ENCODE data around the gene FRS2.

Gene FRS2

DNA sequence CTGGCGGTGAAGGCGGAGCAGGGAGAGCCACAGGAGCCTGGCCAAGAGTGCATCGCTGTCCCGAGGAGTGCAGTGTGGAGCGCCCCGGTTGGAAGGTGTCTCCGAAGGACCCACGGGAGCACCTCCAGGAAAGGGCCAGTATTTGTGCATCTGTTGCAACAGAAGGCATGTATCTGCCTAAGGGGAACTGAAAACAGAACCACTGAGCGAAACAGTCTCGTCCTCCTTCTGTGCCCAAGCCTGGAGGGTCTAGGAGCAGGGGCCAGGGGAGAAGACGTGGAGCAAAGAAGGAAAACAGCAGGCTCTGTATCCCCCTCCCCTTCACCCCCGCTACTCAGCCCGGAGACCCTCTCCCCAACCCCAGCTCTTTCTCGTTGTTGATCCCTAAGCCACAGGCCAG is 145.8 kb downstream of the FRS2 start:
- no peaks in the 10 kb centered on the region for H3K9me3 ChIP-seq (ENCODE audit: control insufficient read depth, low read length)
- H3K36me3 ChIP-seq (ENCODE audit: control insufficient read depth, insufficient read depth, low read length), result no peaks in the 10 kb centered on the region
- WGBS, 2 experiments, result 90 to 91% methylated on average over 11 to 12 of the region's 14 CpGs
- H3K27me3 ChIP-seq (ENCODE audit: control insufficient read depth, insufficient read depth, low read length, poor library complexity, severe bottlenecking), result no peaks in the 10 kb centered on the region
- H3K4me3 ChIP-seq (ENCODE audit: insufficient read depth, low read depth, low read length), result no peak overlapping the region
- no peaks in the 10 kb centered on the region for H3K4me1 ChIP-seq (ENCODE audit: control insufficient read depth, insufficient read depth, low read length)
- H3K27ac ChIP-seq (ENCODE audit: insufficient read depth, low read depth, low read length, poor library complexity, severe bottlenecking), result no peak overlapping the region

DNA sequence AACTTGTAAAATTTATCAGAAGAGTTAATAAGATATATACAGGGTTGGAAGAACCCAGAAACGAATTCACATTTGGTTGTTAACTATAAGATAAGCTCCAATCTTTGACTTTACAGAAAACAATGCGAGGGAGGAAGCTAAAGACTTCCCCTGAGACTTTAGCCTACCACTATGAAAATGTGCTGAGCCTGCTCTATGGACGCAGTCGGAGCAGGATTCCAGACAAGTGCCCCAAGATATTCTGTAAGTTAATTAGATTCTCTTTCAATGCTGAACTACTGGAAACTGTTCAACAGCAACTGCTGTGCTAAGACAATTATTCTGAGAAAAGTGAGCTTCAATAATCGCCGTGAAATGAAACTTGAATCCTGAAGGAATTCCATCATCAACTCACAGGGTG is 148.9 kb downstream of the FRS2 start:
- 83 to 88% methylated on average over 6 of the region's 6 CpGs for WGBS, 2 experiments

DNA sequence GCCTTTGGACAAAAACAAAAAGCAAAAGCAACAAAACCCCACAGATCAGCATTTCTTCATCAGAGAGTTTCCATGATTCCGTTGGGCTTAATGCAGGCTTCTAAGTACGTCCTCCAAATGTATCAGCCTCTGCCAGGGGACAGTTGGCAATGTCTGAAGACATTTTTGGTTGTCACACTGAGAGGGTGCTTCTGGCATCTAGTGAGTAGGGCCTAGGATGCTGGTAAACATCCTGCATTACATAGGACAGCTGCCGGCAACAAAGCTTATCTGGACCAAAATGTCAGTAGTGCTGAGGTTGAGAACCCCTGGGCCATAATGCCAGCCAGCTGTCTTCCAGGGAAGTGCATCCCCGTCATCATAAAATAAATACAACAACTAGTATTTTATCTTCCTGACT is 149.9 kb downstream of the FRS2 start:
- H3K27ac ChIP-seq (ENCODE audit: insufficient read depth, low read depth, low read length, poor library complexity, severe bottlenecking), result no peak overlapping the region
- H3K9me3 ChIP-seq (ENCODE audit: control insufficient read depth, low read length), result no peaks in the 10 kb centered on the region
- no peaks in the 10 kb centered on the region for H3K36me3 ChIP-seq (ENCODE audit: control insufficient read depth, insufficient read depth, low read length)
- H3K4me3 ChIP-seq (ENCODE audit: insufficient read depth, low read depth, low read length), result no peak overlapping the region
- no peaks in the 10 kb centered on the region for H3K4me1 ChIP-seq (ENCODE audit: control insufficient read depth, insufficient read depth, low read length)
- 89 to 96% methylated on average over 3 to 4 of the region's 4 CpGs for WGBS, 2 experiments
- no peaks in the 10 kb centered on the region for H3K27me3 ChIP-seq (ENCODE audit: control insufficient read depth, insufficient read depth, low read length, poor library complexity, severe bottlenecking)

More for the DNA sequence above, 148.9 kb downstream of the FRS2 start:
- no peaks in the 10 kb centered on the region for H3K4me1 ChIP-seq (ENCODE audit: control insufficient read depth, insufficient read depth, low read length)
- no peaks in the 10 kb centered on the region for H3K9me3 ChIP-seq (ENCODE audit: control insufficient read depth, low read length)
- H3K27ac ChIP-seq (ENCODE audit: insufficient read depth, low read depth, low read length, poor library complexity, severe bottlenecking), result no peak overlapping the region
- H3K27me3 ChIP-seq (ENCODE audit: control insufficient read depth, insufficient read depth, low read length, poor library complexity, severe bottlenecking), result no peaks in the 10 kb centered on the region
- no peak overlapping the region for H3K4me3 ChIP-seq (ENCODE audit: insufficient read depth, low read depth, low read length)
- H3K36me3 ChIP-seq (ENCODE audit: control insufficient read depth, insufficient read depth, low read length), result no peaks in the 10 kb centered on the region

DNA sequence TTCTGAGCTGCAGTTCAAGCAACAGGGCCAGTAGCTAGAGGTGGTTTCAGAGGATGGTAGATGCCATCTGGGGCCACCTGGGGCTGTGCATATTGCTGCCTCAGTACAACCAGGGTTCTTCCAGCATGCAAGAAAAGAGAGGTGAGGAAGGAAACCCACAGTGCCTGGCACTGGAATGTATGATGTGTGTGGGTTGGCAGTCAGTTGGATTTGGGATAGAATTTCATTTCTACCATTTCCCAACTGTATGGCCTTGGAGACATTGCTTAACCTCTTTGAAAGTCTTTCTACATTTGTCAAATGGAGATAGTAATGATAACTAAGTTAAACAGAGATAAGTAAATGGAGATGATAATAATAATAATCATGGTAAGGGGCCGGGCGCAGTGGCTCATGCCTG is 150.7 kb downstream of the FRS2 start:
- no peak overlapping the region for H3K27ac ChIP-seq (ENCODE audit: insufficient read depth, low read depth, low read length, poor library complexity, severe bottlenecking)
- no peaks in the 10 kb centered on the region for H3K9me3 ChIP-seq (ENCODE audit: control insufficient read depth, low read length)
- 91 to 95% methylated on average over 2 of the region's 2 CpGs for WGBS, 2 experiments
- H3K36me3 ChIP-seq (ENCODE audit: control insufficient read depth, insufficient read depth, low read length), result no peaks in the 10 kb centered on the region
- H3K4me3 ChIP-seq (ENCODE audit: insufficient read depth, low read depth, low read length), result no peak overlapping the region
- H3K4me1 ChIP-seq (ENCODE audit: control insufficient read depth, insufficient read depth, low read length), result no peaks in the 10 kb centered on the region
- H3K27me3 ChIP-seq (ENCODE audit: control insufficient read depth, insufficient read depth, low read length, poor library complexity, severe bottlenecking), result no peaks in the 10 kb centered on the region

DNA sequence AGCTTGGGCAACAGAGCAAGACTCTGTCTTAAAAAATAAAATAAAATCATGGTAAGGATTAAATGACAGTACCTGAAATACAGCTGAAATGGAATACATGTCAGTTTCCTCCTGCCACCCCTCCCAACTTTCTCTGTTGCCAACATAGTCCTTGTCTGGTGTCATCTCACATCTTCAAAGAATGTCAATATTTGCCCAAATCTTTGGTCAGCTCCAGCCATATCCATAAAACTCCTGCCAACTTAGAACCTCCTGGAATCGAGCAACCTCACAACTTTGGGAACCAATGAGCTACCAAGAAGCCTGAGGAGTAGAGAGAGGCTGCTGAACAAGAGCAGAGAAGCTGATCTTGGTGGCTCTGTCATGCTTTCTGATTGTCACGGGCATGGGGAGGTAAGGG is 151.4 kb downstream of the FRS2 start:
- H3K27ac ChIP-seq (ENCODE audit: insufficient read depth, low read depth, low read length, poor library complexity, severe bottlenecking), result no peak overlapping the region
- H3K9me3 ChIP-seq (ENCODE audit: control insufficient read depth, low read length), result no peaks in the 10 kb centered on the region
- H3K27me3 ChIP-seq (ENCODE audit: control insufficient read depth, insufficient read depth, low read length, poor library complexity, severe bottlenecking), result no peaks in the 10 kb centered on the region
- no peaks in the 10 kb centered on the region for H3K4me1 ChIP-seq (ENCODE audit: control insufficient read depth, insufficient read depth, low read length)
- H3K4me3 ChIP-seq (ENCODE audit: insufficient read depth, low read depth, low read length), result no peak overlapping the region
- 83 to 97% methylated on average over 2 of the region's 2 CpGs for WGBS, 2 experiments
- H3K36me3 ChIP-seq (ENCODE audit: control insufficient read depth, insufficient read depth, low read length), result no peaks in the 10 kb centered on the region

- 93 to 94% methylated on average over 13 of the region's 13 CpGs for WGBS, 2 experiments
- Histone ChIP-seq H3K9me3 (ENCODE audit: control insufficient read depth, low read length) (no peaks in the 10 kb centered on the region), H3K4me3 (ENCODE audit: insufficient read depth, low read depth, low read length) (no peak overlapping the region), H3K4me1 (ENCODE audit: control insufficient read depth, insufficient read depth, low read length) (no peaks in the 10 kb centered on the region), H3K27me3 (ENCODE audit: control insufficient read depth, insufficient read depth, low read length, poor library complexity, severe bottlenecking) (no peaks in the 10 kb centered on the region), H3K36me3 (ENCODE audit: control insufficient read depth, insufficient read depth, low read length) (no peaks in the 10 kb centered on the region), H3K27ac (ENCODE audit: insufficient read depth, low read depth, low read length, poor library complexity, severe bottlenecking) (no peak overlapping the region)
Observed at GRCh38 chr12:69623970-69624369, 153.8 kb downstream of the FRS2 start.

DNA sequence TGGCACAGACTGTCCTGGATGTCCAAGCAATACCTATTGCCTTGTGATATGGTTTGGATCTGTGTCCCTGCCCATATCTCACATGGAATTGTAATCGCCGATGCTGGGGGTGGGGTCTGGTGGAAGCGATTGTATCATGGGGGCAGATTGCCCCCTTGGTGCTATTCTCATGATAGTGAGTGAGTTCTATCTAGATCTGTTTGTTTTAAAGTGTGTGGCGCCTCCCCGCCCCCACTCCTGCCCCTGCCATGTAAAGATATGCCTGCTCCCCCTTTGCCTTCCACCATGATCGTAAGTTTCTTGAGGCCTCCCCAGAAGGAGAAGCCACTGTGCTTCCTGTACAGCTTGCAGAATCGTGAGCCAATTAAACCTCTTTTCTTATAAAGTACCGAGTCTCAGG is 157.3 kb downstream of the FRS2 start:
- Histone ChIP-seq H3K9me3 (ENCODE audit: control insufficient read depth, low read length) (no peaks in the 10 kb centered on the region), H3K36me3 (ENCODE audit: control insufficient read depth, insufficient read depth, low read length) (no peaks in the 10 kb centered on the region), H3K4me3 (ENCODE audit: insufficient read depth, low read depth, low read length) (no peak overlapping the region), H3K27me3 (ENCODE audit: control insufficient read depth, insufficient read depth, low read length, poor library complexity, severe bottlenecking) (no peaks in the 10 kb centered on the region), H3K27ac (ENCODE audit: insufficient read depth, low read depth, low read length, poor library complexity, severe bottlenecking) (no peak overlapping the region), H3K4me1 (ENCODE audit: control insufficient read depth, insufficient read depth, low read length) (no peaks in the 10 kb centered on the region)
- 93 to 97% methylated on average over 8 of the region's 8 CpGs for WGBS, 2 experiments

All from ectodermal cell (in vitro differentiated cells).